Activated naive CD4-positive, alpha-beta T cell treated with anti-CD3 and anti-CD28 coated beads for 36 hours (primary cell): ENCODE results near the gene ANKRD63. TPM values are rescaled to one million over a fixed set of nuclear protein-coding genes. Genes with fewer than 3 reads are reported as not detected.

Experiments used
- CTCF ChIA-PET: fragments of 350-600 bp; sonication (Branson Sonifier 250); formaldehyde crosslinking; loops from one replicate; lab custom pipeline; 2021; ENCODE audit warnings: antibody characterized with exemption; lab: Charles Lee
- DNase-seq: peaks from one replicate; pipeline ENCODE4 v3.0.0-alpha.2; 2020
- H3K27ac Mint-ChIP-seq: one replicate; pipeline ENCODE4 v1.8.0; 2021; ENCODE audit warnings: mild to moderate bottlenecking, mixed read lengths
- H3K27me3 Mint-ChIP-seq: one replicate; pipeline ENCODE4 v1.8.0; 2021; ENCODE audit warnings: low read depth, mixed read lengths
- H3K36me3 Mint-ChIP-seq: one replicate; pipeline ENCODE4 v1.8.0; 2021; ENCODE audit warnings: low read depth, mixed read lengths
- H3K4me1 Mint-ChIP-seq: one replicate; pipeline ENCODE4 v1.8.0; 2021; ENCODE audit warnings: low read depth, mixed read lengths
- H3K4me3 Mint-ChIP-seq: one replicate; pipeline ENCODE4 v1.8.0; 2021; ENCODE audit warnings: mild to moderate bottlenecking, moderate library complexity, mixed read lengths
- H3K9me3 Mint-ChIP-seq: one replicate; pipeline ENCODE4 v1.8.0; 2021; ENCODE audit warnings: mixed read lengths
- intact Hi-C: fragments of 100-400 bp; cut with micrococcal nuclease; formaldehyde crosslinking; loops from one replicate; pipeline ENCODE4 v1.15.1; 2023
- total RNA-seq, 2 experiments: library from RNA; stranded (reverse); gene quantifications; one replicate each; pipeline ENCODE4 v1.2.3, GENCODE V29; 2021

Gene ANKRD63
- total RNA-seq, 2 experiments from 2014 or later = not detected

- intact Hi-C loops = no loop called here
- Mint-ChIP-seq H3K4me1 (peaks cover 25% of the 10 kb centered on the region), H3K36me3 (peaks cover 2% of the 10 kb centered on the region), H3K27me3 (no peaks in the 10 kb centered on the region), H3K27ac (no peak overlapping the region), H3K4me3 (no peak overlapping the region), H3K9me3 (no peaks in the 10 kb centered on the region)
- CTCF ChIA-PET = interaction anchor here (0.8 to 17.8 kb wide), 8 partner anchors 8 to 95 kb away, joined by 4 to 448 read pairs (median 28); partner anchors contain the start of genes CCDC9B and INAFM2
- no peak for DNase-seq
Measured at GRCh38 chr15:40312370-40313158, 29.7 kb upstream of the ANKRD63 start.

GRCh38 chr15:40310993-40311392 is 28.1 kb upstream of the ANKRD63 start:
- Mint-ChIP-seq H3K36me3 (peaks cover 2% of the 10 kb centered on the region), H3K27ac (no peak overlapping the region), H3K27me3 (no peaks in the 10 kb centered on the region), H3K4me1 (peaks cover 33% of the 10 kb centered on the region), H3K4me3 (no peak overlapping the region), H3K9me3 (no peaks in the 10 kb centered on the region)
- CTCF ChIA-PET = interaction anchor here (0.7 to 17.8 kb wide), 13 partner anchors 9 to 266 kb away, joined by 3 to 448 read pairs (median 6); partner anchors contain the start of genes CCDC9B and INAFM2
- intact Hi-C loops = loop anchor here (1.0 kb wide), 1 partner anchor 32 kb away; no protein-coding TSS in a partner anchor
- no peak for DNase-seq

- DNase-seq = peak; percentile 85
- Mint-ChIP-seq H3K27ac (peak overlapping the region; percentile 51), H3K4me1 (peaks cover 35% of the 10 kb centered on the region), H3K4me3 (peak overlapping the region; percentile 97), H3K27me3 (no peaks in the 10 kb centered on the region), H3K36me3 (peaks cover 2% of the 10 kb centered on the region), H3K9me3 (no peaks in the 10 kb centered on the region)
- intact Hi-C loops = loop anchor here (1.0 kb wide), 1 partner anchor 31 kb away; no protein-coding TSS in a partner anchor
- CTCF ChIA-PET = interaction anchor here (0.7 to 17.8 kb wide), 25 partner anchors 8 to 270 kb away, joined by 3 to 448 read pairs (median 4); partner anchors contain the start of genes ANKRD63, CCDC9B and INAFM2
Measured at GRCh38 chr15:40310001-40310959, 27.4 kb upstream of the ANKRD63 start.

DNA sequence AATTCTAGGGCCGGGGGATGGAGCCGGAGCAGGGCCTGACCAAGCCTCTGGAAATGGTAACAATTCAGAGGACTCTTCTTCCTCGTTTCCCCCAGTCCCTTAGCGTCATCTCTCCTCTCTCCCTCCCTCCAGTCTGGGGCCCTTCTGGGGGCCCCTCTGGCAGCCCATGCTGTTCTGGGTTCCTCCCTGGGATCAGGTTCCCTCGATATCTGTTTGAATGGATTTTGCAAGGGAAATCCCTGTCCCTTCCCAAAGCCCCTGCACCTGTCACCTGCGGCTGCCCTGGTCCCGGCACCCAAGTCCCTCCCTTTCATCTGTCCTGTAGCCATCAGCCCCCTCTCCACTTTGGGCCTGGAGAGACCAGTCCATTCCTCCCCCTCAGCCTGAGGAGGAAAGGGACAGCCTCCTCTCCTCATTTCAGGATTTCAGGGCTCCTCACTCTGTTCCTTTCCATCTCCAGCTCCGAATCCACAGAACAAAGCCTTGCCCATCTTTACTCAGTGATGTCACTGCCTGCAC is 26.5 kb upstream of the ANKRD63 start:
- no peak for DNase-seq
- Mint-ChIP-seq H3K36me3 (peaks cover 2% of the 10 kb centered on the region), H3K9me3 (no peaks in the 10 kb centered on the region), H3K4me3 (peak overlapping the region; percentile 97), H3K27me3 (no peaks in the 10 kb centered on the region), H3K4me1 (peaks cover 39% of the 10 kb centered on the region), H3K27ac (peak overlapping the region; percentile 96)
- intact Hi-C loops = loop anchor here (5.0 kb wide), 2 partner anchors 33 to 48 kb away; partner anchors contain the start of genes CCDC9B and DISP2
- CTCF ChIA-PET = interaction anchor here (0.8 to 17.8 kb wide), 19 partner anchors 8 to 270 kb away, joined by 3 to 448 read pairs (median 6); partner anchors contain the start of genes ANKRD63, CCDC9B and INAFM2

DNA sequence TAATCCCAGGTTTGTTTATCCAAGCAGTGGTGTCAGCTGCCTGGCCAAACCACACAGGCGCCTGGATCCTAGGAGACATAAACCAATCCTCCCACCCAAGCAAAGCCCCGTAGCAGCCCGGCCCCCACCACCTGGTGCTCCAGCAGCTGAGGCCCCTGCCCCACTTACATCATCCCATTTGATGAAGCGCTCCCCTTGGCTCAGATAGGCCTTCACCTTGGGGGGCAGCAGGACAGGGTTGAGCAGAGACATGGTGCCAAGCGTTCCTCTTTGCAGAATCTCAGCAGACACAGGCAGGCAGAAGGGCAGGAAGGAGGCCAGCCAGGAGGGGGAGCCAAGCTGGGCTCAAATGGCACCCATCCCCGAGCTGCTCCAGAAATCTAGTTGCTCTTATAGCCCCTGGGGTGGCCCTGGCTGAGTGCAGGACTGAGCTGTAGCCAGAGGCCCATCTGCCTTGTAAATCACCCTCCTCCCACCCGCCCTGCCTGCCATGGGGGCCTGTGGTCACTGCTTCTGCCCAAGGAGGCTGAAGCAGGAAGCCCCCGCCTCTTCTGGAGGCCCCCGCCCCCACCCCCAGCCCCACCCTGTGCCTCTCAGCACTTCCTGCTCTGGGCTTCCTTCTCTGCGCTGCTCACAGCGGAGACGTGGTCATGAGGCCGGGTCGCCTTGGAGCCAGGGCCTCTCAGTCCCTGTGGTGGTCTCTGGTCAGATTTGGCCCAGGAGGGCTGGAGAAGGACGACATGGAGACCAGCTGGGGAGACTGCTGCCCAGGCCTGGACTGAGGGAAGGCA is 24.8 kb upstream of the ANKRD63 start, which contains the start of gene PLCB2:
Gene PLCB2, minus strand, starts transcription at position 515 of the 791 bp plus-strand sequence. Its CDS starts 263 bp downstream, at position 252.
- Mint-ChIP-seq H3K27me3 (no peaks in the 10 kb centered on the region), H3K27ac (peak within 1 kb of the TSS; percentile 96), H3K36me3 (peaks cover 7% of the 10 kb centered on the region), H3K4me1 (peaks cover 29% of the 10 kb centered on the region), H3K9me3 (no peaks in the 10 kb centered on the region), H3K4me3 (peak within 1 kb of the TSS; percentile 97)
- DNase-seq = peak; percentile 77
- CTCF ChIA-PET = interaction anchor here (0.6 to 17.8 kb wide), 21 partner anchors 13 to 395 kb away, joined by 3 to 448 read pairs (median 3); partner anchors contain the start of genes ANKRD63, CCDC9B and INAFM2
- intact Hi-C loops = loop anchor here (1.0 to 5.0 kb wide), 5 partner anchors 16 to 525 kb away; partner anchors contain the start of genes CCDC9B, DISP2, FSIP1 and INAFM2

DNA sequence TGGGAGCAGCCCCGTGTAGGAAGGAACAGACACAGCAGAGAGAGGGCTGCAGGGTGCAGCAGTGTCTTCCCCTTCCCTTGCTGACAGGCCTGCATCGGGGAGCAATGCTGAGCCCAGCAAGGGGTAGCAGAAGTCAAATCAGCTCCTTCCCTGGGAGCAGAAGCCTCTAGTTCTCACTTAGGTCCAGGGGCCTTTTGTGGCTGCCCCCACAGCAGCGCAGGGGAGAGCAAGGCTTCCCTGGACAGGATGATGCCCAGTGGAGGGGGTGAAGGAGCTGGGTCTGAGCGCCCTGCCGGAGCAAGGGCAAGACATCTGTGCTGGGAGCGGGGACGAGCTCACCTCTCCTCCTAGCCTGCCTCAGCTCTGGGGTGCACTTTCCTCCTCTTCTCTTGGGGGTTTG is 24.0 kb upstream of the ANKRD63 start:
- intact Hi-C loops = loop anchor here (1.0 to 5.0 kb wide), 3 partner anchors 16 to 50 kb away; partner anchors contain the start of genes CCDC9B, DISP2 and INAFM2
- Mint-ChIP-seq H3K4me1 (peaks cover 28% of the 10 kb centered on the region), H3K4me3 (peak overlapping the region; percentile 97), H3K36me3 (peaks cover 7% of the 10 kb centered on the region), H3K27ac (peak overlapping the region; percentile 96), H3K9me3 (no peaks in the 10 kb centered on the region), H3K27me3 (no peaks in the 10 kb centered on the region)
- peak; percentile 44 for DNase-seq
- CTCF ChIA-PET = interaction anchor here (0.6 to 17.8 kb wide), 17 partner anchors 13 to 287 kb away, joined by 3 to 448 read pairs (median 4); partner anchors contain the start of genes CCDC9B and INAFM2

DNA sequence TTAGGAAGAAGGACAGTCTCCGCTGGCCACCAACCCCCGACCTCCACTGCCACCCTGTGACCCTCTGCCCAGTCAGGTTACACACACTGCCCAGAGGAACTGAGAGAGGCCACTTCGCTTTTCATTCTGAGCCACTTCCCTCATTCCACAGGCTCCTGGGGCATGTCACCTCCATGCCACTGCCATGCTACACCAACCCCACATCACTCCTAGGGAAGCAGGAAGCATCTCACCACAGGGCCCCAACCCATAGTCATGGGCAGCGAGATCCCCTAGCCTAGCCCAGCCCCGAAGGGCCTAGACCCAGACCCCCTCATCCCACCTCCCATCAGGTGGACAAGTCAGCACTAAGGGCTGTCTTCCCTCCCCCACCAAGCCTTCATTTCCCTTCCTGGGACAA is 23.5 kb upstream of the ANKRD63 start:
- Mint-ChIP-seq H3K4me1 (peaks cover 28% of the 10 kb centered on the region), H3K9me3 (no peaks in the 10 kb centered on the region), H3K27ac (peak overlapping the region; percentile 96), H3K4me3 (peak overlapping the region; percentile 97), H3K36me3 (peaks cover 11% of the 10 kb centered on the region), H3K27me3 (no peaks in the 10 kb centered on the region)
- DNase-seq = no peak
- intact Hi-C loops = loop anchor here (5.0 kb wide), 2 partner anchors 36 to 51 kb away; partner anchors contain the start of genes CCDC9B and DISP2
- CTCF ChIA-PET = interaction anchor here (0.6 to 17.8 kb wide), 12 partner anchors 14 to 286 kb away, joined by 3 to 448 read pairs (median 6); partner anchors contain the start of genes CCDC9B and INAFM2

DNA sequence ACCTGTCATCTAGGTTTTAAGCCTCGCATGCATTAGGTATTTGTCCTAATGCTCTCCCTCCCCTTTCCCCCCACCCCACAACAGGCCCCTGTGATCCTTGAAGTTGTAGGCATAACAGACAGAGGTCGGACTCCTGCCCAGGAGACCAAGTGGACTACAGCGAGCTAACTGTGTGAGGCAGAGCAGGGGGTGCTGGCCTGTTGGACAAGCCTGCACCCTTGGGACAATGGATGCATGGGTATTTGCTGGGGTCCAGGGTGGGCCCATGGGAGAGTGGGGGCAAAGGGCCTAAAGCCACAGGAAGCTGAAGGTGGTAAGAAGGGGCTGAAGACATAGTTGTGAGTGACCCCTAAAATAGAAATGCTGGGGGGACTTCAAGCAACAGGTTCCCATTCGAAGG is 22.4 kb upstream of the ANKRD63 start:
- H3K4me3 Mint-ChIP-seq = no peak overlapping the region
- H3K36me3 Mint-ChIP-seq = peaks cover 19% of the 10 kb centered on the region
- no peak for DNase-seq
- H3K4me1 Mint-ChIP-seq = peaks cover 28% of the 10 kb centered on the region
- CTCF ChIA-PET = interaction anchor here (1.0 to 16.7 kb wide), 3 partner anchors 16 to 32 kb away, joined by 3 to 365 read pairs (median 3); no protein-coding TSS in a partner anchor
- intact Hi-C loops = loop anchor here (5.0 kb wide), 2 partner anchors 37 to 52 kb away; partner anchors contain the start of genes CCDC9B and DISP2
- H3K9me3 Mint-ChIP-seq = peaks cover 2% of the 10 kb centered on the region
- no peak overlapping the region for H3K27ac Mint-ChIP-seq
- no peaks in the 10 kb centered on the region for H3K27me3 Mint-ChIP-seq

GRCh38 chr15:40303576-40303975 is 20.7 kb upstream of the ANKRD63 start:
- H3K27me3 Mint-ChIP-seq = no peaks in the 10 kb centered on the region
- CTCF ChIA-PET = interaction anchor here (0.7 to 16.7 kb wide), 4 partner anchors 8 to 29 kb away, joined by 3 to 365 read pairs (median 9); partner anchors contain the start of gene ANKRD63
- no peak for DNase-seq
- H3K36me3 Mint-ChIP-seq = peaks cover 29% of the 10 kb centered on the region
- peaks cover 2% of the 10 kb centered on the region for H3K9me3 Mint-ChIP-seq
- intact Hi-C loops = no loop called here
- peaks cover 14% of the 10 kb centered on the region for H3K4me1 Mint-ChIP-seq
- no peak overlapping the region for H3K4me3 Mint-ChIP-seq
- H3K27ac Mint-ChIP-seq = no peak overlapping the region

DNA sequence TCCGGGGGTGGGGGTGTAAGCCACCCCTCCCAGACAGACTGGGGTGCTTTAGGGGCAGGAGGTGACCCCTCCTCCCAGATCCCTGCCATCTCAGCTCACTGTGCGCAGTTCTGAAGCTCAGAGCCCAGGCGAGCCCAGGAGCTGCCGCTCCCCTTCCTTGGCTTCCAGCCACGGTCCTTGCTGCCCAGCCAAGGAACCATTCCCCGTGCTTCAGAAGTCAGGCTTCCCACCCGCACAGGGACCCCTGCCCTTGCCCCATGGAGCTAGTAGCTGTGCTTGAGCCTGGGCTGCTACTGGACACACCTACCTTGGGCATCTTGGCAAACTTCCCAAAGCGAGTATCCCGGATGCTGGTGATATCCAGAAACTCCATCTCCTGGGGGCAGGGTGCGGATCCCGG is 20.1 kb upstream of the ANKRD63 start:
- intact Hi-C loops = no loop called here
- CTCF ChIA-PET = interaction anchor here (3.2 to 16.7 kb wide), 2 partner anchors 8 to 28 kb away, joined by 15 to 365 read pairs; no protein-coding TSS in a partner anchor
- Mint-ChIP-seq H3K27ac (no peak overlapping the region), H3K4me1 (peaks cover 14% of the 10 kb centered on the region), H3K36me3 (peaks cover 29% of the 10 kb centered on the region), H3K4me3 (no peak overlapping the region), H3K27me3 (no peaks in the 10 kb centered on the region), H3K9me3 (peaks cover 2% of the 10 kb centered on the region)
- DNase-seq = no peak
